ENCODE measurements around the gene ZNF18. TPM values are rescaled to one million over a fixed set of nuclear protein-coding genes. Genes with fewer than 3 reads are reported as not detected.

Gene ZNF18
- total RNA-seq, 2 experiments from 2014 or later, result 9.1 TPM

DNA sequence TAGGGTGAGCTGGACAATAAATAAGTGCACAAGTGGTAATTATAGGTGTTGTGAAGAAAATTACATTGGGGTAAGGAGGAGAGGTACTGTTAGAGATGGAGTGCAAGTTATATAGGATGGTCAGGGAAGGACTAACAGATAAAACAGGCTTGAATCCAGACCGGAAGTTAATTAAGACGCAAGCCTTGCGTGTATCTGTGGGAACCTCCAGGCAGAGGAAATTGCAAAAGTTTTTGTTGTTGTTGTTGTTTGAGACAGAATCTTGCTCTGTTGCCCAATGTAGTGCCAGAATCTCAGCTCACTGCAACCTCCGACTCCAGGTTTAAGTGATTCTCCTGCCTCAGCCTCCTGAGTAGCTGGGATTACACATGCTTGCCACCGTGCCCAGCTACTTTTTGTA lies 2.4 kb upstream of the ZNF18 start:
- intact Hi-C loops (cut with micrococcal nuclease; ENCODE audit: unreplicated experiment), result no loop called here
- TF ChIP-seq, protein P1, sequence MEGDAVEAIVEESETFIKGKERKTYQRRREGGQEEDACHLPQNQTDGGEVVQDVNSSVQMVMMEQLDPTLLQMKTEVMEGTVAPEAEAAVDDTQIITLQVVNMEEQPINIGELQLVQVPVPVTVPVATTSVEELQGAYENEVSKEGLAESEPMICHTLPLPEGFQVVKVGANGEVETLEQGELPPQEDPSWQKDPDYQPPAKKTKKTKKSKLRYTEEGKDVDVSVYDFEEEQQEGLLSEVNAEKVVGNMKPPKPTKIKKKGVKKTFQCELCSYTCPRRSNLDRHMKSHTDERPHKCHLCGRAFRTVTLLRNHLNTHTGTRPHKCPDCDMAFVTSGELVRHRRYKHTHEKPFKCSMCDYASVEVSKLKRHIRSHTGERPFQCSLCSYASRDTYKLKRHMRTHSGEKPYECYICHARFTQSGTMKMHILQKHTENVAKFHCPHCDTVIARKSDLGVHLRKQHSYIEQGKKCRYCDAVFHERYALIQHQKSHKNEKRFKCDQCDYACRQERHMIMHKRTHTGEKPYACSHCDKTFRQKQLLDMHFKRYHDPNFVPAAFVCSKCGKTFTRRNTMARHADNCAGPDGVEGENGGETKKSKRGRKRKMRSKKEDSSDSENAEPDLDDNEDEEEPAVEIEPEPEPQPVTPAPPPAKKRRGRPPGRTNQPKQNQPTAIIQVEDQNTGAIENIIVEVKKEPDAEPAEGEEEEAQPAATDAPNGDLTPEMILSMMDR (conservative IDR thresholded peaks at IDR 0.05; ENCODE audit: low read length), result no peak
- no peak for TF ChIP-seq EZH2phosphoT487 (IDR thresholded peaks at IDR 0.05; ENCODE audit: borderline replicate concordance, low read depth, low read length)
- Histone ChIP-seq H3K9me2 (ENCODE audit: insufficient read depth, low read length) (no peaks in the 10 kb centered on the region), H4K20me1 (ENCODE audit: insufficient read depth, low read length) (no peaks in the 10 kb centered on the region), H3K36me3 (ENCODE audit: insufficient read depth, low read length) (no peaks in the 10 kb centered on the region), H3K4me3 (ENCODE audit: low read depth, low read length, poor library complexity, severe bottlenecking) (no peak overlapping the region), H3K4me2 (ENCODE audit: low read length) (no peak overlapping the region), H3K27ac (ENCODE audit: low read depth, low read length, poor library complexity, severe bottlenecking) (no peak overlapping the region), H3K4me1 (ENCODE audit: insufficient read depth, low read length, poor library complexity, severe bottlenecking) (peaks cover 9% of the 10 kb centered on the region), H3K9me3 (ENCODE audit: low read length) (no peaks in the 10 kb centered on the region), H3K79me2 (ENCODE audit: insufficient read depth, low read depth, low read length) (peaks cover 9% of the 10 kb centered on the region; the same call in 1 of the 2 replicates), H2AFZ (ENCODE audit: low read length) (no peak overlapping the region)
- no TSS peak for BruUV-seq (replicated peaks)
- DNase-seq (ENCODE audit: low spot score), result no peak
- ChIA-PET POLR2A (interaction anchor here (1.3 kb wide), 1 partner anchor 18 kb away, joined by 3 read pairs; no protein-coding TSS in a partner anchor), CTCF (ENCODE audit: unreplicated experiment) (no interaction called here)

DNA sequence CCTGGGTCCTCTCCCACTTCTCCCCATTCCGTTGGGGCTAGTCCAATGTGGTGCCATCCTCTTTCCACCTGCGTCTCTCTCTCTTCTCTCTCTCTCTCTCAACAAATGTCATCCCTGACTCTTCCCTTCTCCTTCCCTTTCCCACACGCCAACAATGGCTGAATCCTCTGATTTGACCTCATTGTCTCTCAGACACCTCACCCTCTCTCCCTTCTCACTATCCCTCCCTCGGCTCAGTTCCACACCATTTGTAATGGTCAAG lies 628 bp upstream of the ZNF18 start:
- Histone ChIP-seq H3K79me2 (ENCODE audit: insufficient read depth, low read depth, low read length) (peaks cover 9% of the 10 kb centered on the region; the same call in 1 of the 2 replicates), H3K9me2 (ENCODE audit: insufficient read depth, low read length) (no peaks in the 10 kb centered on the region), H3K4me2 (ENCODE audit: low read length) (peak overlapping the region; percentile 62), H3K36me3 (ENCODE audit: insufficient read depth, low read length) (no peaks in the 10 kb centered on the region), H3K27ac (ENCODE audit: low read depth, low read length, poor library complexity, severe bottlenecking) (no peak overlapping the region), H3K4me3 (ENCODE audit: low read depth, low read length, poor library complexity, severe bottlenecking) (peak overlapping the region; percentile 95), H4K20me1 (ENCODE audit: insufficient read depth, low read length) (no peaks in the 10 kb centered on the region), H3K4me1 (ENCODE audit: insufficient read depth, low read length, poor library complexity, severe bottlenecking) (peaks cover 9% of the 10 kb centered on the region), H3K9me3 (ENCODE audit: low read length) (no peaks in the 10 kb centered on the region), H2AFZ (ENCODE audit: low read length) (peak overlapping the region; percentile 97)
- no TSS peak for BruUV-seq (replicated peaks)
- DNase-seq (ENCODE audit: low spot score), result no peak
- POLR2A ChIA-PET, result interaction anchor here (1.0 to 2.1 kb wide), 8 partner anchors 9 to 128 kb away, joined by 3 to 39 read pairs (median 4); partner anchors contain the start of gene MAP2K4
- intact Hi-C loops (cut with micrococcal nuclease; ENCODE audit: unreplicated experiment), result loop anchor here (2.0 kb wide), 1 partner anchor 23 kb away; the partner anchor contains the start of gene MAP2K4
- TF ChIP-seq EZH2phosphoT487 (IDR thresholded peaks at IDR 0.05; ENCODE audit: borderline replicate concordance, low read depth, low read length), result no peak
- TF ChIP-seq, protein P1 (conservative IDR thresholded peaks at IDR 0.05; ENCODE audit: low read length), result no peak
- CTCF ChIA-PET (ENCODE audit: unreplicated experiment), result interaction anchor here (0.6 kb wide), 1 partner anchor 11 kb away, joined by 3 read pairs; no protein-coding TSS in a partner anchor

DNA sequence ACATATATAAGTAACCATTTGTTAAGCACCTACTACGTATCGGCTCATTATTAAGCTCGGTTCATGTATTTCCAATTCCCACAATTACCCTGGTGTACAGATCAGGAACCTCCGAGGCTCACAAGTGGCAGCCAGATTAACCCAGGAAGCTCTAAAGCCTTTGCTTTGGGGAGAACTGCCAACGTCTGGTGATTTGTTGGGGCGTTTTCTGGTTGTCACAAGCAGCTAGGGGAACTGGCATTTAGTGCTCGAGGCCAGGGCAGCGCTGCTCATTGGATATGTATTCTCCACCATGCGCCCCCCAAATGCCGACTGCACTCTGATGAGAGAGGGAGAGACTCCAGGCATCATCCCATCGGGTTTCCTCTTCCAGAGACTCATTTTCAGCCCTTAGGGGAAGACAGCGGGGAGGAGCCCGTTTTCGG lies 541 bp downstream of the ZNF18 start:
- Histone ChIP-seq H4K20me1 (ENCODE audit: insufficient read depth, low read length) (no peaks in the 10 kb centered on the region), H3K4me3 (ENCODE audit: low read depth, low read length, poor library complexity, severe bottlenecking) (peak overlapping the region; percentile 95), H3K79me2 (ENCODE audit: insufficient read depth, low read depth, low read length) (peaks cover 9% of the 10 kb centered on the region; the same call in 1 of the 2 replicates), H3K4me2 (ENCODE audit: low read length) (peak overlapping the region; percentile 91), H3K27ac (ENCODE audit: low read depth, low read length, poor library complexity, severe bottlenecking) (peak overlapping the region; percentile 47), H3K4me1 (ENCODE audit: insufficient read depth, low read length, poor library complexity, severe bottlenecking) (peaks cover 9% of the 10 kb centered on the region), H3K36me3 (ENCODE audit: insufficient read depth, low read length) (no peaks in the 10 kb centered on the region), H2AFZ (ENCODE audit: low read length) (peak overlapping the region; percentile 97), H3K9me2 (ENCODE audit: insufficient read depth, low read length) (no peaks in the 10 kb centered on the region), H3K9me3 (ENCODE audit: low read length) (no peaks in the 10 kb centered on the region)
- TF ChIP-seq, protein P1 (conservative IDR thresholded peaks at IDR 0.05; ENCODE audit: low read length), result no peak
- no peak for TF ChIP-seq EZH2phosphoT487 (IDR thresholded peaks at IDR 0.05; ENCODE audit: borderline replicate concordance, low read depth, low read length)
- peak; percentile 63 for DNase-seq (ENCODE audit: low spot score)
- intact Hi-C loops (cut with micrococcal nuclease; ENCODE audit: unreplicated experiment), result loop anchor here (2.0 kb wide), 1 partner anchor 24 kb away; the partner anchor contains the start of gene MAP2K4
- ChIA-PET CTCF (ENCODE audit: unreplicated experiment) (no interaction called here), POLR2A (interaction anchor here (0.6 to 2.1 kb wide), 15 partner anchors 8 to 1223 kb away, joined by 3 to 39 read pairs (median 3); partner anchors contain the start of gene MAP2K4)
- BruUV-seq (replicated peaks), result no TSS peak
